Uterus (tissue), 2 donors: ENCODE measurements around the gene DYNC1H1.

ENCODE experiments used
- POLR2A ChIP-seq, 2 donors: fragments of 450-650 bp; IDR thresholded peaks; one replicate each; pipeline ENCODE4 v1.6.1; 2016; ENCODE audit warnings: antibody characterized with exemption in 2 of 2, mild to moderate bottlenecking in 1 of 2, moderate library complexity in 1 of 2
- TF ChIP-seq, protein P1 (sequence below), 4 experiments: fragments of 200-600 bp in 2 of 4; fragments of 450-650 bp in 2 of 4; sonication (generic) in 2 of 4; IDR thresholded peaks; one replicate each; pipeline ENCODE4 v1.5.1; 2016 to 2019; ENCODE audit warnings: antibody characterized with exemption in 4 of 4, mild to moderate bottlenecking in 2 of 4, moderate library complexity in 1 of 4

DNA sequence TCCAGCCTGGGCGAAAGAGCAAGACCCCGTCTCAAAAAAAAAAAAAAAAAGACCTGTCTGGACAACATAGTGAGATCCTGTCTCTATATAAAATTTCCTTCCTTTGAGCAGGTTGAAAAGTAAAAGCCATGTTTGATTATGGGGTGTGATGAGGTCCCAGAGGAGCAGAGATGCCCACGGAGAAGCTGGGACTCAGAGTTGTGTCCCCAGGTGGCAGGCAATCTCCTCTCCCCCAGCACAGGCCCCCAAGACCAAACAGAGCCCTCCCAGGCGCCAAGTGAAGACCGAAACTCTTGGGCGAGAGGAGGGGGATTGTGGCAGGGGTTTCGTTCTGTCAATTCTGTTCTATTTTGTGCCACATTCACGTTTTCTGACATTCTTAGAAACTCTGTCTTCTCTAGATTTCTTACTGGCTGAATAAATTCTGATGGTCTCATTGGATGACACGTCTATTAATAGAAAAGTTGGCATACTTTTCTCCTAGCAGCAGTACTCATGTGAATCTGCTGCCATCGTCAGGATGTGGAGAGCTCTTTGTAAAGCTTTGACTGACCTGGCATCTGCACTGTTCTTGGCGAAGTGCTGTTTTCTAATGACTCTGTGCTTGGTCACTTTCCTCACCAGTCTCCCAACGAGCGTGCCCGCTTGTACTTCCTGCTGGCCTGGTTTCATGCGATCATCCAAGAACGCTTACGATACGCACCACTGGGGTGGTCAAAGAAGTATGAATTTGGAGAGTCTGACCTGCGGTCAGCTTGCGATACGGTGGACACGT is 79.1 kb downstream of the DYNC1H1 start:
- TF ChIP-seq, protein P1, sequence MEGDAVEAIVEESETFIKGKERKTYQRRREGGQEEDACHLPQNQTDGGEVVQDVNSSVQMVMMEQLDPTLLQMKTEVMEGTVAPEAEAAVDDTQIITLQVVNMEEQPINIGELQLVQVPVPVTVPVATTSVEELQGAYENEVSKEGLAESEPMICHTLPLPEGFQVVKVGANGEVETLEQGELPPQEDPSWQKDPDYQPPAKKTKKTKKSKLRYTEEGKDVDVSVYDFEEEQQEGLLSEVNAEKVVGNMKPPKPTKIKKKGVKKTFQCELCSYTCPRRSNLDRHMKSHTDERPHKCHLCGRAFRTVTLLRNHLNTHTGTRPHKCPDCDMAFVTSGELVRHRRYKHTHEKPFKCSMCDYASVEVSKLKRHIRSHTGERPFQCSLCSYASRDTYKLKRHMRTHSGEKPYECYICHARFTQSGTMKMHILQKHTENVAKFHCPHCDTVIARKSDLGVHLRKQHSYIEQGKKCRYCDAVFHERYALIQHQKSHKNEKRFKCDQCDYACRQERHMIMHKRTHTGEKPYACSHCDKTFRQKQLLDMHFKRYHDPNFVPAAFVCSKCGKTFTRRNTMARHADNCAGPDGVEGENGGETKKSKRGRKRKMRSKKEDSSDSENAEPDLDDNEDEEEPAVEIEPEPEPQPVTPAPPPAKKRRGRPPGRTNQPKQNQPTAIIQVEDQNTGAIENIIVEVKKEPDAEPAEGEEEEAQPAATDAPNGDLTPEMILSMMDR (IDR thresholded peaks at IDR 0.05): no peak
- no peak for TF ChIP-seq POLR2A (IDR thresholded peaks at IDR 0.05)
